NCI-H2196 (cell line): ENCODE results near the gene EPB41L4A.

Experiments
- DNase-seq: peaks from one replicate; lab custom pipeline; 2025; ENCODE audit not compliant: unreplicated experiment; lab: John Stamatoyannopoulos, UW

EPB41L4A gene

DNA sequence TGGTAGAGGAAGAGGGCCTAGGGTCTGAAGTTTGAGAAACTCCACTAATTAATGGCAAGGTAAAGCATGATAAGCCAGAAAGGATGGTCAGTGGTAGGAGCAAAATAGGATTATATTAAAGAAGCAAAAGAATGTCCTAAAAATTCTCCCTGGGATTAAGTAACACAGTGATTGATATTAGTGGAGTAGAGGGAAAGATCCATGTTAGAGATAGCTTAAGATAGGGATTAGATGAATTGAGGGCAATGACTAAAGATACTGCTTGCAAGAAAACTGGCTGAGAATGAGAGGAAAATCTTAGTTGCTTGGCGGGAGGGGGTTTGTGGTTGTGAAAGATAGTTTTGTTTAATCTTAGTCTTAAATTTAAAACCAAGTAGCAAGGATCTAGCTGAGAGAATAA lies 255.6 kb downstream of the EPB41L4A start:
- DNase-seq = no peak

GRCh38 chr5:112161392-112161748 lies 257.7 kb downstream of the EPB41L4A start:
- no peak for DNase-seq

- peak; percentile 89 for DNase-seq
Measured at GRCh38 chr5:112160652-112161391, 258.3 kb downstream of the EPB41L4A start.

GRCh38 chr5:112159435-112159834 lies 259.6 kb downstream of the EPB41L4A start:
- DNase-seq = no peak

DNA sequence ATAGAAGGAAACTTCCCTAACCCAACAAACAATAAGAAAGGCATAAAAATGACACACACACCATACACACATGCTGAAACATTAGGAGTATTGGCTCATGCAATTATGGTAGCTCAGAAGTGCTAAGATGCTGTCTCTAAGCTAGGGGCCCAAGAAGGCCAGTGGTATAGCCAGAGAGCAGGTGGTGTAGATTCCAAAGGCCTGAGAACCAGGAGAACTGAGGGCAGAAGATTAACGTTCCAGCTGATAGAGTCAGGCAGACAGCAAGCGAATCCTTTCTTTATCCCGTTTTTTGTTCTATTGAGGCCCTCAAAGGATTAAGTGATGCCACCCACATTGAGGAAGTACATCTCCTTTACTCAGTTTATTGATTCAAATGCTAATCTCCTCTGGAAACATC lies 262.9 kb downstream of the EPB41L4A start:
- no peak for DNase-seq

GRCh38 chr5:112154940-112155686 lies 264.0 kb downstream of the EPB41L4A start:
- DNase-seq = no peak

- DNase-seq = no peak
Measured at GRCh38 chr5:112149727-112150126, 269.4 kb downstream of the EPB41L4A start.

GRCh38 chr5:112146323-112147226 lies 272.5 kb downstream of the EPB41L4A start:
- DNase-seq = peak; percentile 68

- DNase-seq = no peak
Measured at GRCh38 chr5:112143690-112144089, 275.4 kb downstream of the EPB41L4A start.

GRCh38 chr5:112142769-112143270 lies 276.3 kb downstream of the EPB41L4A start:
- DNase-seq = peak; percentile 73

DNA sequence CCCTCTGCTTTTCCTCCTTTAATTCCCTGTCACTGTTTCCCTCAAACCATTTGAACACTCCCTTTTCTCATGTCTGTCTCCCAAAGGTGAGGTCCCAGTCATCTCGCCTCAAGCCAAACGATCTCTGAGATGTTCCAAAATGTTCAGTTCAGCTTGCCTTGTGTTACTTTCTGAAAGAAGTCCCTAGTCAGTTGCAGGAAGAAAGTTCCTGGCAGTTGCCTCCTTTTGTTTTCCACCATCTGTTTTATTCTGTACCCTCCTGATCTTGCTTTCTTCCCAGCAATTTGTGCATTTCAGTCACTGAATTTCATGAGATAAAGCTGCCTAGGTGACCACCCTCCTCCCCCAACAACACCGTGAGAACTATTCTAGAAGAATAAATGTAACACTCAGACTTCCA lies 277.5 kb downstream of the EPB41L4A start:
- no peak for DNase-seq

GRCh38 chr5:112138526-112138925 lies 280.6 kb downstream of the EPB41L4A start:
- DNase-seq = no peak

- DNase-seq = no peak
Measured at GRCh38 chr5:112136773-112137172, 282.3 kb downstream of the EPB41L4A start.

GRCh38 chr5:112127861-112128260 lies 291.2 kb downstream of the EPB41L4A start:
- DNase-seq = no peak

DNA sequence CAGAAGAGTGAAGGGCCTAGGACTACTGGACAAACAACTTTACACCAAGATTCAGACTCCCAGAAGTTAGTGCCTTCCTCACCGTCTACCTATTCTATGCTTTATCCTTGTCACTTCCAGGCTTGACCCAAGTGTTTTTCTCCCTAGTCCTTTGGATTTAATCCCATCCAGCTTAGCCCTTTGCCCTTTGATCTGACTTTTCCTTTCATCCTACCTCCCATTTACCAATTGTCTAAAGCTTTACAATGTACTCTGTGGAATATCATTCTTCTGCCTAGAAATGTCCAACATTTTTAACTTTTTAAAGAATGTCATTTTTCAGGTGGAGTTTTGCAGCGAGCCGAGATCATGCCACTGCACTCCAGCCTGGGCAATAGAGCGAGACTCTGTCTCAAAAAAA lies 292.1 kb downstream of the EPB41L4A start:
- DNase-seq = no peak

GRCh38 chr5:112125903-112126302 lies 293.2 kb downstream of the EPB41L4A start:
- DNase-seq = no peak

- DNase-seq = no peak
Measured at GRCh38 chr5:112124788-112125187, 294.3 kb downstream of the EPB41L4A start.

DNA sequence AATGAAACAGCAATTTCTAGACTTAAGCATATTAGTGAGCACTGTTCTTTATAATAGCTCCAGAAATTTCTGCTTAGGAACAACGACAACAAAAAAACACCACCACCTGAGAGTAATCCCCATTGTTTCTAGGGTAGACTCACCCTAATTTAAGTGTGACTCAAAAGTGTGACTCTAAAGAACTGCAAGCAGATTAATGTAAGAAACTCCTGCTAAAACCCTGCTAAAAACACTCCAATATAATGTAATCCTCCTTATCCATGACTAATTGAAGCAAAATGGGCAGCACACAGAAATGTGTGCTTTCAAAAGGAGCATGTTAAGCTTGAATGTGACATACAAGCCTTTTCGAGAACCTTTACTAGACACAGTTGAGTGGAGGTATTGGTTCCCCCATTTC lies 296.0 kb downstream of the EPB41L4A start:
- DNase-seq = no peak

GRCh38 chr5:112122353-112122752 lies 296.7 kb downstream of the EPB41L4A start:
- DNase-seq = no peak

GRCh38 chr5:112121258-112121657 lies 297.8 kb downstream of the EPB41L4A start:
- DNase-seq = no peak

DNA sequence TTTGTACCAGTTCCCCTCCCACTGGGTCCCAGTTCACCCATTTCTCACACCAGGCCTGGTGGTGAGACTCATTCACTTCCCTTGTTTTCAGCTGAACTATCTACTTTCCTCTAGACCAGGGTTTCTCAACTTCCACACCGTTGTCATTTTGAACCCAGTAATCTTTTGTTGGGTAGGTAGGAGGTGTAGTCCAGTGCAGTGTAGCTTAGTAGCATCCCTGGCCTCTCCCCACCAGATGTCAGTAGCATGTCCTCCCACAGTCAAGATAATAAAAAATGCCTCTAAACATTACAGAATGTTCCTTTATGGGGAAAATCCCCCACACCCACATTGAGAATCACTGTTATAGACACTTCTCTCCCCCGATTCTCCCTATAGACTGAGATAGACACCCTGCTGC lies 299.1 kb downstream of the EPB41L4A start:
- DNase-seq = no peak
